Stimulated activated CD8-positive, alpha-beta memory T cell treated with anti-CD3 and anti-CD28 coated beads, Interleukin-12 subunit alpha, Interleukin-12 subunit beta, amount 100 ng/mL, for 1 hour (primary cell): ENCODE data around the gene AREL1.

ENCODE experiments used
- DNase-seq: peaks from one replicate; pipeline ENCODE4 v3.0.0-alpha.2; 2020; ENCODE audit warnings: low read depth

AREL1 gene

GRCh38 chr14:74660863-74661262 lies 52.0 kb downstream of the AREL1 start:
- no peak for DNase-seq

DNA sequence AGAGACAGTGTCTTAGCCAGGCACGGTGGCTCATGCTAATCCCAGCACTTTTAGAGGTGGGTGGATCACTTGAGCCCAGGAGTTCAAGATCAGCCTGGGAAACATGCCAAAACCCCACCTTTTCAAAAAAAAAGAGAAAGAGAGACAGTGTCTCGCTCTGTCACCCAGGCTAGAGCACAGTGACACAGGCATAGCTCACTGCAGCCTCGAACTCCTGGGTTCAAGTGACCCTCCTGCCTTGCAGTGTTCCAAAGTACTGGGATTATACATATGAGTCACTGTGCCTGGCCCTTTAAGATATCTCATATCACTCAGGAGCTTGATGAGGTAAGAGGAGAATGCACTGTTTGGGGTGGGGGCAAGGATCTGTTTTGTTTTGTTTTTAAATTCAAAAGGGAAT lies 52.7 kb downstream of the AREL1 start:
- DNase-seq: no peak

DNA sequence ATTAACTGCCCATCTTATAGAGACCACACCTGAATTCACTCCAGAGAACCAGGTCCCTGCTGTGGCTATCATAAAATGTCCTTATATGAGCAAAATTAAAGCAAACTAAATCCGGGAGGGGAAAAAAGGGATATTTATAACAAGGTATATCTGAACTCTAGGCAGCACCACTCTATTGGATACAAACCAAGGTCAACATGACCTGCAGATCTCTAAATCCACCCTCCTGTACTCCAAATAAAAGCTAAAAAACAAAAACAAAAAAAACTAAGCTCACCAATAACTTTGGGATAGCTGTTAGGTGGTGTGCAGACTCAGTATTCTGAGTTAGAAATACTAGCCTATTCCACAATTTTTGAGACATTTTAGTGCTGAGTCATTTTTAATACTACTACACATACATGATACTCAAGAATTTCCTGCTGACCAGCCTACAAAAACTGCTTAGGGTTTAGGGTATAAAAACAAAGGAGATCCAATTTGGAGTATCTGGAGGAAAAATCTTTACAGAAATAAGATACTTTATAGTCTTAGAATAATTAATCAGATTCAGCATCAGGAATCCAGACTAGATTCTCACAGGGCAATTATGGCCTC lies 54.2 kb downstream of the AREL1 start:
- no peak for DNase-seq

GRCh38 chr14:74656964-74657363 lies 55.9 kb downstream of the AREL1 start:
- DNase-seq: no peak

DNA sequence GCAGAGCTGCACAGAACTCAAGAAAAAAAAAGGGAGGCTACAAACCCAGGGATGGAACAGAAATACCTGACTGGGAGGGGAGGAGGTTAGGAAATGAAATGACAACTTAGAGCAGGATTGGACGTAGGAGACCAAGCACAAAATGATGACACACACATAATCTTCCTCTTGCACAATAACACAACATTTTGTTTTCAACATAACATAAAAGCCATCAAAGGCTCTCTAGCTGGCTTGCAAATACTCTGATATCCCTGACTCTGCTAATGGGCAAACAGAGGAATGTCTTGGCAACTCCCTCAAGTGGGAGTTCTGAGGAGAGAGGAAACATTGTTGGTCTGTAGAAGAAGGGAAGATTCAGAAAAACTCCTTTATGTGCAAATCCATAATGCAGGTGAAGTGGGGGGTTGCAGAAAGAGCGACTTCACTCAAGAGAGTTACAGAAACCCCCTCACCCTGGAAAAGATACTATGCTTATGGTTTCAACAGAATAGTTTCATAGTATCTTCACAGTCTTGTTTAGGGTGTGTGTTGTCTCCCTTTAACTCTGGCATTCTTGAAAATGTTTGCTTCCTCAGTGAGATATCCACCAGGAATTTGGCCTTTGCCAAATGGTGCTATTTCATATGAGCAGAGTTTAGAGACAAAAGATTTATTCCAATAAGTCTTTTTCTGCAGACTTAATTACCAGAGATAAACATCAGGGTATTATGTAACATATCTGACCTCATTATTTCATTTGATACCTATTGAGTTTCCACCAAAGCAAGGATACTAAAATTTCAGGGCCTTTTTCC lies 57.1 kb downstream of the AREL1 start:
- no peak for DNase-seq

GRCh38 chr14:74654931-74655330 lies 57.9 kb downstream of the AREL1 start:
- no peak for DNase-seq

- no peak for DNase-seq
Observed at GRCh38 chr14:74653386-74654138, 59.3 kb downstream of the AREL1 start.

GRCh38 chr14:74652541-74652940 lies 60.3 kb downstream of the AREL1 start:
- no peak for DNase-seq

GRCh38 chr14:74650927-74651686 lies 61.8 kb downstream of the AREL1 start:
- no peak for DNase-seq

GRCh38 chr14:74649673-74650072 lies 63.2 kb downstream of the AREL1 start:
- DNase-seq: no peak

- DNase-seq: no peak
Observed at GRCh38 chr14:74649167-74649566, 63.7 kb downstream of the AREL1 start.

- DNase-seq: no peak
Observed at GRCh38 chr14:74648601-74649000, 64.3 kb downstream of the AREL1 start.

GRCh38 chr14:74647678-74648461 lies 65.0 kb downstream of the AREL1 start:
- DNase-seq: no peak

- DNase-seq: no peak
Observed at GRCh38 chr14:74647061-74647677, 65.7 kb downstream of the AREL1 start.

DNA sequence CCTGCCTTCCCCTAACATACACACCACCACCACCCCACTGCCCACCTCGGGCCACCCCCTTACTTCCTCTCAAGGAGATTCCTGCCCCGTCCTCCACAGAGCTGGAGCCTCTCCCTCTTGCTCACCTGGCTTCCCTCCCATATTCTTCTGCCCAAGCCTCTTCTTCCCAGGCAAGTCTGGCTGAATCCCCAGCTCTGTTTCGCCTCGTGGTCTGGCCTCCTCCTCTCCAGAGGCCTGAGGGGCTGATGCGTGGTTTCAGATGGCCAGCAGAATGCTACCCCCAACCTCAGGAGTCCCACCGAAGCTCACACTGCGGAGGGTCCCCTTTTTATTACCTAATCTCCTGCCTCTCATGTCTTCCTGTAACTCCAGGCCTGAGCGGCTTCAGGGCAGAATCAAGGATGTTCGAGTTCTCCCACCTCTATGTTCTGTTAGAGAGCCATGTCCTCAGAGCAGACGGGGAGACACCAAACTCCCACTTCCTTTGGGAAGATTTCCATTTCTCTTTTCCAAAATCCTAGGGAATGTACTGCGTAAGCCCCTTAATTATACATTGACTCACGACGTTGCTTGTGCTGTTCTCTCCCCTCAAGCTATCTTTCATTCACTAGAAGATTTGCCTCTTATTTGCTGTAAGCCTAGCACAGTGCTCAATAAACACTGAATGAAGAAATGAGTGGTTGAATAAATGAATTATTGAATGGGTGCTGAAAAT lies 67.0 kb downstream of the AREL1 start:
- DNase-seq: no peak

- DNase-seq: no peak
Observed at GRCh38 chr14:74645244-74645643, 67.6 kb downstream of the AREL1 start.

- DNase-seq: no peak
Observed at GRCh38 chr14:74641601-74642391, 71.1 kb downstream of the AREL1 start.

- no peak for DNase-seq
Observed at GRCh38 chr14:74638966-74639365, 73.9 kb downstream of the AREL1 start.

- DNase-seq: no peak
Observed at GRCh38 chr14:74638066-74638465, 74.8 kb downstream of the AREL1 start.

DNA sequence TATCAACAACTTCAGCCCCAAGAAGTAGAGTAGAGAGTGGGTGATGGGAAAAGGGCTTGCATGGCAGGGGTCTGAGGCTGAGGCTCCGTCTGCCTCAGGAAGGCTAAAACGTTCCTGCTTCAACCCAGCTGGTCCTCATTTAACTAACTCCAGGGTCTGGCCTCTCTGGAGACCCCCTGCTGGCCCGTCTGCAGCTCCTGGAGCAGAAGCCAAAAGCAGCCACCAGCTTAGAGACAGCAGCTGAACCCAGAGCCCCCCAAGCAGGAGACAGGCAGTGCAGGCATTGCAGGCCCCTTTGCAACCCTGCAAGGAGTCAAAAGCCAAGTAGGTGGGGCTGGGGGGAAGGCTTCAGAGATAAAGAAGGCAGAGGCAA lies 75.7 kb downstream of the AREL1 start:
- no peak for DNase-seq
